Left cardiac atrium (tissue), 4 donors: ENCODE results near the gene YY1AP1. TPM values are rescaled to one million over a fixed set of nuclear protein-coding genes. Genes with fewer than 3 reads are reported as not detected.
"Not testable (repeated sequence)": the region's sequence is repeated elsewhere in the genome, so short reads cannot be mapped to it uniquely, and the experiment has no call there.

Experiments
- ATAC-seq, 2 donors: fragments of 200-7000 bp; cut with Tn5 transposase; one replicate each; pipeline ENCODE4 v1.9.1; 2020; ENCODE audit warnings: mild to moderate bottlenecking in 2 of 2, moderate library complexity in 2 of 2
- DNase-seq: peaks from one replicate; pipeline ENCODE4 v3.0.0-alpha.2; 2020
- intact Hi-C, 2 donors: fragments of 100-400 bp; cut with DNase I; formaldehyde crosslinking; loops; one replicate each; pipeline versions ENCODE4 v1.14.1 to v1.15.1; 2022 to 2023
- long read RNA-seq: library from polyadenylated mRNA; unstranded; transcript quantifications from one replicate; pipeline ENCODE4 v2.0.0, GENCODE V29; 2021
- total RNA-seq, 2 donors: library from RNA; stranded (reverse); fragmentation: NEBNext Ultra II Directional; extraction: Animal tissue kit (Norgen Biotek cat#: 25700); gene quantifications; one replicate each; pipeline ENCODE4 v1.2.1, GENCODE V29; 2021
- donor health status: DM: no; HTN: yes; CAD: no.
- donor health status: DM: no; HTN: yes; CAD: no; lungs with severe emphysema.
- donor health status: DM: yes; HTN: yes; CAD: no.
- donor health status: Dilated cardiomyopathy.

Gene YY1AP1, protein sequence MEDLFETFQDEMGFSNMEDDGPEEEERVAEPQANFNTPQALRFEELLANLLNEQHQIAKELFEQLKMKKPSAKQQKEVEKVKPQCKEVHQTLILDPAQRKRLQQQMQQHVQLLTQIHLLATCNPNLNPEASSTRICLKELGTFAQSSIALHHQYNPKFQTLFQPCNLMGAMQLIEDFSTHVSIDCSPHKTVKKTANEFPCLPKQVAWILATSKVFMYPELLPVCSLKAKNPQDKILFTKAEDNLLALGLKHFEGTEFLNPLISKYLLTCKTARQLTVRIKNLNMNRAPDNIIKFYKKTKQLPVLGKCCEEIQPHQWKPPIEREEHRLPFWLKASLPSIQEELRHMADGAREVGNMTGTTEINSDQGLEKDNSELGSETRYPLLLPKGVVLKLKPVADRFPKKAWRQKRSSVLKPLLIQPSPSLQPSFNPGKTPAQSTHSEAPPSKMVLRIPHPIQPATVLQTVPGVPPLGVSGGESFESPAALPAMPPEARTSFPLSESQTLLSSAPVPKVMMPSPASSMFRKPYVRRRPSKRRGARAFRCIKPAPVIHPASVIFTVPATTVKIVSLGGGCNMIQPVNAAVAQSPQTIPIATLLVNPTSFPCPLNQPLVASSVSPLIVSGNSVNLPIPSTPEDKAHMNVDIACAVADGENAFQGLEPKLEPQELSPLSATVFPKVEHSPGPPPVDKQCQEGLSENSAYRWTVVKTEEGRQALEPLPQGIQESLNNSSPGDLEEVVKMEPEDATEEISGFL
- total RNA-seq, result 10 to 100 TPM; 47.5 to 63.7 TPM
- long read RNA-seq, transcript YY1AP1-212 (11 exons, 2,654 nt), result minor isoform, 9 of 68 reads
- long read RNA-seq, transcript YY1AP1-205 (11 exons, 2,663 nt), result major isoform, 11 of 68 reads
- long read RNA-seq, partial matches to known transcripts, result 33 of 68 reads
- long read RNA-seq, other reads (novel, unspliced or antisense), result 12 of 68 reads

DNA sequence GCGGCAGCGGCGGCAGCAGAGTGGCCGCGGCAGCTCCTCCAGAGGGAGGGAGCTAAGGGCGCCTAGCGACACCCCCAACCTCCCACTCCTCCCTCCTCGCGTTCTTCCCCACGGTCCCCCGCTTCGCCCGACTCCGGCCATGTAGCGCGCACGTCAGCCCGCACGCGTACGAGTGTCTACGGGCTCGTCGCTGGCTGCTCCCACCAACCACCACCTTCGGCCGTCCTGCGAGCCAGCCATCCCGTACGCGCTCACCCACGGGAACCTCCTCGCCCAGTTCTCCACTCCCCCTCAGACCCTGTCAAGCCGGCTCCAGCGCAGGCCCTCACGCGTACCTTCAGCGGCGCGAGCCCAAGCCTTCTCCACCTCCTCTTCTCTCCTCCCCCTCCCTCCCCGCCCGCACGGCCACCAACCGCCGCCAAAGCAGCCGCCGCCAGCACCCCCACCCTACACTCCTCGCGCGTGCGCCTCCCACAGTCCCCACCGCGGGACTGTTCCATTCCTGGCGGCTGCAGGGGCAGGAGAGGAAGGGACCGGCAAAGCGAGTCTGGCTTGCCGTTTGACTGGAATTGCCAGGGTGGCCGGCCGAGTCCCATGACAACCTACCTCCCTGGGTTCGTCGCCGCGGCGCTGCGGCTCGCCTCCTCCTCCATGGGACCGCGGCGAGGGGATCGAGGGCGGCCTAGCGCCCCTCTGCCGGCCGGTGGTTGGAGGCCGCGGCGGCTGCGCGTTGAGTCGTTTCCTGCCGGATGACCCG, at the start of gene YY1AP1:
YY1AP1 (minus strand) TSS at position 451 of the 757 bp plus-strand sequence. CDS start 8,338 bp downstream, outside the sequence.
- DNase-seq, result peak; percentile 93
- intact Hi-C loops, result no loop called here
- ATAC-seq, result peak; percentile 97

DNA sequence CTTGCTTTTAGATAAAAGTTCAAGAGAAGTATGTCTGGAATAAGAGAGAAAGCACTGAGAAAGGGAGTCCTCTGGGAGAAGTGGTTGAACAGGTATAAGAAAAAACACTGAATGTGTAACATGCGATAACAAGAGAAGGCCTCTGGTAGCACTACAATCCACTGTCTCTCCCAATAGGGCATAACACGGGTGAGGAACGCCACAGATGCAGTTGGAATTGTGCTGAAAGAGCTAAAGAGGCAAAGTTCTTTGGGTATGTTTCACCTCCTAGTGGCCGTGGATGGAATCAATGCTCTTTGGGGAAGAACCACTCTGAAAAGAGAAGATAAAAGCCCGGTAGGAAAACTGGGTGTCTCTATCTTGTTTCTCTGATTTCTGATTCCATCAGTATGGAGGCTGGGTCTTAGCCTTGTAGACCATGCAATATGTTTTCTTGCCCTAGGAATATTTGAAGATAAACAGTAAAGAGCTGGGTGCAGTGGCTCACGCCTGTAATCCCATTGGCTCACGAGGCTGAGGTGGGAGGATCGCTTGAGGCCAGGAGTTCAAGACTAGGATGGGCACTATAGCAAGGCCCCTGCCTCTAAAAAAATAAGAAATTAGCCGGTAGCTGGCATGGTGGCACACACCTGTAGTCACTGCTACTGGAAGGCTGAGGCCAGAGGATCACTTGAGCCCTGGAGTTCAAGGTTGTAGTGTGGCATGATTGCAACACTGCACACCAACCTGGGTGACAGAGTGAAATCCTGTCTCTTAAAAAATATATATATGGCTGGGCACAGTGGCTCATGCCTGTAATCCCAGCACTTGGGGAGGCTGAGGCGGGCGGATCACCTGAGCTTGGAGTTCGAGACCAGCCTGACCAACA, 40.7 kb upstream of the YY1AP1 start:
- intact Hi-C loops, result no loop called here
- ATAC-seq (peak; percentile 61 to 63), DNase-seq (peak; percentile 39)

DNA sequence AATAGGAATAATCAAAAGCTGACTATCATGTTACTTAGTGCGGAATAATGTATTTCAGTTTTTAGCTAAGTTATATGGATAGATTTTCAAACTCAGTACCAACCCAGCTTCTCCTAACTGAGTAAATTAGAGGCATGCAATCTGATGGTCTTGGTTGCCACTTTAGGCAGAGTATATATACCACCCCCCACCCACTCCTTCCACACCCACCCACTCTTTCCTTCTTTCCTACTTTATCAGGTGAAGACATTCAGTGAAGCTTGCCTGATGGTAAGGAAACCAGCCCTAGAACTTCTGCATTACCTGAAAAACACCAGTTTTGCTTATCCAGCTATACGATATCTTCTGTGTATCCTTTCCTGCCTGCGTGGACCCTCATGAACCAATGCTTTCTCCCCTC, 36.6 kb upstream of the YY1AP1 start:
- intact Hi-C loops, result no loop called here
- DNase-seq, result no peak
- no peak for ATAC-seq

DNA sequence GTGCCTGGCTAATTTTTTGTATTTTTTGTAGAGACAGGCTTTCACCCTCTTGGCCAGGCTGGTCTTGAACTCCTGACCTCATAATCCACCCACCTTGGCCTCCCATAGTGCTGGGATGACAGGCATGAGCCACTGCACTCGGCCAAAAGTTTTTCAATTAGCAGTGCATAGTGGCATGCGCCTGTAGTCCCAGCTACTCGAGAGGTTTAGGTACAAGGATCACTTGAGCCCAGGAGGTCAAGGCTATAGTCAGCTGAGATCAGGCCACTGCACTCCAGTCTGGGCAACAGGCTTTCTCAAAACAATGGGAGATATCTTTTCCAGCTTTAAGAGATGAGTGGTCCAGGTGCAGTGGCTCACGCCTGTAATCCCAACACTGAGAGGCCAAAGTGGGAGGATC, 31.1 kb upstream of the YY1AP1 start:
- intact Hi-C loops, result no loop called here
- no peak for ATAC-seq
- DNase-seq, result no peak

DNA sequence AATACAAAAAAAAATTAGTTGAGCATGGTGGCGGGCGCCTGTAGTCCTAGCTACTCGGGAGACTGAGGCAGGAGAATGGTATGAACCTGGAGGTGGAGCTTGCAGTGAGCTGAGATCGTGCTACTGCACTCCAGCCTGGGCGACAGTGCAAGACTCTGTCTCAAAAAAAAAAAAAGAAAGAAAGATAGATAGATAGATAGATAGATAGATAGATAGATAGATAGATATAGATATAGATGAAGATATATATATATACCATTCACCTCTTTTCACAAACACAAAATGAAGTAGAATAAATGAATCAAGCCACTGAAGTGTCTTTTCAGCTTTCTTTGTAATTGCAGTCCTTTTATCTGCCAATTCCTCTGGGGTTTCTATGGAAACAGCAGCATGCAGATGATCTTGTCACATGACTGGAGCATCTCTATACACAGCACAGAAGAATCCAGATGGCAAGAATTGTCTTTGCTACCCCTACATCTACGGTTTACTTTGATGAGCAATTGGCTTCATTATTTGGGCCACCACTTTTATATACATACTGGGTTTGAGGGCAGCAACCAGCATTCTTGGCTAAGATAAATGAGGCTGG, 30.0 kb upstream of the YY1AP1 start:
- intact Hi-C loops, result not testable (repeated sequence)

DNA sequence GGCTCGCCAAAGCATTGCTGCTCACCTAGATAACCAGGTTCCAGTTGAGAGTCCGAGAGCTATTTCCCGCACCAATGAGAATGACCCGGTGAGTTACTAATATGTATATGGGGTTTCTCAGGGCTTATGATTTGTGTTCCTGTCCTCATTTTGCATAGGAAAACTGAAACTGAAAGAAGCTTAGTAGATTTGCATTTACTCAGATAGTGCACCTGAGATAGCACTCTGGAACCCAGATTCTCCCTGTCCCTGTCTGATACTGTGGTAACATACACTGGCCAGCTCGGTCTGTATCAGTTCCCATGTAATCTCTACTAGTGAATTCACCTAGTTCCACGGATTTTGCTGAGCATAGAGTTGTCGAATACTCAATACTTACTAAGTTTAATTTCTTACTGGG, 28.5 kb upstream of the YY1AP1 start:
- intact Hi-C loops, result no loop called here
- DNase-seq, result no peak
- ATAC-seq, result no peak

More for the DNA sequence above, 30.0 kb upstream of the YY1AP1 start:
- DNase-seq, ATAC-seq: not testable (repeated sequence)

DNA sequence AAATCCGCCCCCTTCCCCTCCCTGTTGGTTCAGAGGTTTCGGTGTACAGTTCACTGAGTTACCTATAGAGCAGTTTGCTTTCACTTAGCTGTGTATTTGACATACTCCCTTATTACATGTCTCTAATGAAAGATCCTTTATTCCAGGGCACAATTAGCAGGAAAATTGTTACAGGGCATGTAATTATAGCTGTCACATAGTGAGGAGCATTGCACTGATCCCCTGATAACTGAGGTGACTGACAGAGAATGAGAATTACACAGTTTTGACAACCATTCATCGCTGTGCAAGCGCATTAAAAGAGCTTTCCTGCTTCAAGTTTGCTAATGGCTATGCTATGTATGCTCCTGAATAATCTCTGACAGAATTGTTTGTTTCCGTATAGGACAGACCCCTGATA, 27.2 kb upstream of the YY1AP1 start:
- ATAC-seq (no peak), DNase-seq (no peak)
- intact Hi-C loops, result no loop called here

DNA sequence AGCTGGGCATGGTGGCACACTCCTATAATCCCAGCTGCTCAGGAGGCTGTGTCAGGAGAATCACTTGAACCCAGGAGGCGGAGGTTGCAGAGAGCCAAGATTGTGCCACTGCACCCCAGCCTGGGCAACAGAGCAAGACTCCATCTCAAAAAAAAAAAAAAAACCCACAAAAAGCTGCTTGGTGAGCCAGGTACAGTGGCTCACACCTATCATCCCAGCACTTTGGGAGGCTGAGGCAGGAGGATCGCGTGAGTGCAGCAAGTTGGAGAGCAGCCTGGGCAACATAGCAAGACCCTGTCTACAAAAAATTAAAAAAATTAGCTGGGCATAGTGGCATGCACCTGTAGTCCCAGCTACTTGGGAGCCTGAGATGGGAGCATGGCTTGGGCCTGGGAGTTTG, 26.5 kb upstream of the YY1AP1 start:
- DNase-seq, ATAC-seq, intact Hi-C loops: not testable (repeated sequence)

DNA sequence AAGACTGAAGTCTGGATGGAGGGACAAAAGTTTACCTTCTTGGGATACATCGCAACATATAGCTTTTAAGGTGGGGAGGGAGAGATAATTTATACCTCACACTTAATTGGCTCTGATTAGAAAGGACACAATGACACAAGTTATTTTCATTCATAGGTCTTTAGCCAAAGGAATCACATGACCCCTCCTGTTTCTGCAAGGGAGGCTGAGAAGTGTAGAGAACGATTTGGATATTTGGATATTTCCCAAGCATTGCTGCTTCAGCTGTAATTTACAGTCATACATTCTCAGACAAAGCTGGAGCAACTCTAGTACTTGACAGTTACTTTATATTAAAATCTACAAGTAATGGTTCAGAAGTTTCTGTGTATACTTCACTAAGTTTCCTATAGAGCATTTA, 24.5 kb upstream of the YY1AP1 start:
- intact Hi-C loops, result no loop called here
- DNase-seq, result no peak
- no peak for ATAC-seq

DNA sequence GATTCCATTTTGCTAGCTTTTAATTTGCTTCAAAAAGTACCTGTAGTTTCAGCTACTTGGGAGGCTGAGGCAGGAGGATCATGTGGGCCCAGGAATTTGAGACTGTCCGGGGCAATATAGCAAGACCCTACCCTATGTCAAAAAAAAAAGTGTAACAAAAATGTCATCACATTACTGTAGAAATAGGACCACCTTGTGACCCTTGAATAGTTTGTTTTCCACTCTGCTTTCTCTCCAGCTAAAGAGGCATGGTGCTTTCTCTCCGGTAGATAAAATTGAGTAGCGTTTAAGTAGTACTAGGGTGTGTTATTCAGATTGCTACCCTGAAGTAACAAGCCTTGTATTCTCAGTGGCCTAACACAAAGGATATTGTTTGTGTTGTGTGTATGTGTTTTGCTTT, 24.1 kb upstream of the YY1AP1 start:
- intact Hi-C loops, DNase-seq: not testable (repeated sequence)
- peak in 1 of 2 donors; percentile 30 for ATAC-seq

DNA sequence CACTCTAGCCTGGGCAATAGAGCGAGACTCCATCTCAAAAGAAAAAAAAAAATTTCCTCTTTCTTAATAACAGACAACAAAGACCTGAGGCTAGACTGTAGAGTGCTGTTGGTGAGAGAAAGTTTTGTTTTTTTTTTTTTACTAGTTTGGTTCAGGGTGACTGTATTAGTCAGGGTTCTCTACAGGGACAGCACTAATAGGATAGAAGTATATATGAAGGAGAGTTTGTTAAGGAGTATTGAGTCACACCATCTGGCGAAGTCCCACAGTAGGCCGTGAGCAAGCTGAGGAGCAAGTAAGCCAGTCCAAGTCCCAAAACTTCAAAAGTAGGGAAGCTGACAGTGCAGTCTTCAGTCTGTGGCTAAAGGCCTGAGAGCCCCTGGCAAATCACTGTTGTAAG, 22.9 kb upstream of the YY1AP1 start:
- intact Hi-C loops, ATAC-seq, DNase-seq: not testable (repeated sequence)

DNA sequence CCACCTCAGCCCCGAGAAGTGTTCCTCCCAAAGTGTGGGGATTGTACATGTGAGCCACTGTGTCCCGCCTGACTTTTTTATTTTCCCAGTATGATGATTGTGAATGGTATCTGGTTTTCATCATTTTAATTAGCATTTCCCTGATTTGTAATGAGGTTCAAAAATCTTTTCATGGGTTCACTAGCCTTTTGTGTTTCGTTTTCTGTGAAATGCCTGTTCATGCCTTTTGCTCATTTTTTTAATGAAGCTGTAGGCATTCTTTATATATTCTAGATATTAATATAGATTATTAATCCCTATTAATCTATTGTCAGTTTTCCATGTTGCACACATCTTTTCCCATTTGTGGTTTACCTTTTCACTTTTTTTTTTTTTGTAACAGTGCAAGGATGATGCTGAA, 20.8 kb upstream of the YY1AP1 start:
- DNase-seq (no peak), ATAC-seq (no peak)
- intact Hi-C loops, result no loop called here

DNA sequence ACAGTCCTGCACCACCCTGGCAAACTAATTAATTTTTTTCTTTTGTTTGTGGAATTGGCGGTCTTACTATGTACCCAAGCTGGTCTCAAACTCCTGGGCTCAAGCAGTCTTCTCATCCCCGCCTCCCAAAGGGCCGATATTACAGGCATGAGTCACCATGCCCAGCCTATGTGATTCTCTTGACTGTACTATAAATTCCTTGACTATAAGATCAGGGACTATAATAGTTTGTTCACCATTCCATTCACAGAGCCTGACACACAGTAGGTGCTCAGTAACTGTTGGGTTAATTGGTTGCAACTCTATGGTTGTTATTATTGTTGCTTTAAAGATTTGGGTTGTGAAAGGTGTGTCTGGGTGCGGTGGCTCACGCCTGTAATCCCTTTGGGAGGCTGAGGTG, 17.6 kb upstream of the YY1AP1 start:
- DNase-seq (no peak), ATAC-seq (peak in 1 of 2 donors; percentile 24)
- intact Hi-C loops, result no loop called here

DNA sequence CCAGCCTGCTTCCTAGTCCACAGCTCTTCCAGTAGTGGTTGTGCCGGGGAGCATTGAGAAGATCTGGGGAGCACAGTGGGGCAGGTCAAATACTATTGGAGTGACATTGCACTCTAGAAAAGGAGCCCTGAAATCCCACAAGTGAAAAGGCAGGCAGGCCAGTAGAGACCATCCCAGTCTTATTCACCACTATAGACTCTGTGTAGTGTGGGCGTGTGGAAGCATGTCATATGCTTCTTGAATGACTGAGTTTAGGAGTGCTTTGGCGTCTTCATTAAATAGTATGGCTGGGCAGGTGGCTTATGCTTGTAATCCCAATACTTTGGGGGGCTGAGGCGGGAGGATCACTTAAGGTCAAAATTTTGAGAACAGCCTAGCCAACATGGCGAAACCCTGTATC, 15.8 kb upstream of the YY1AP1 start:
- intact Hi-C loops, DNase-seq, ATAC-seq: not testable (repeated sequence)

DNA sequence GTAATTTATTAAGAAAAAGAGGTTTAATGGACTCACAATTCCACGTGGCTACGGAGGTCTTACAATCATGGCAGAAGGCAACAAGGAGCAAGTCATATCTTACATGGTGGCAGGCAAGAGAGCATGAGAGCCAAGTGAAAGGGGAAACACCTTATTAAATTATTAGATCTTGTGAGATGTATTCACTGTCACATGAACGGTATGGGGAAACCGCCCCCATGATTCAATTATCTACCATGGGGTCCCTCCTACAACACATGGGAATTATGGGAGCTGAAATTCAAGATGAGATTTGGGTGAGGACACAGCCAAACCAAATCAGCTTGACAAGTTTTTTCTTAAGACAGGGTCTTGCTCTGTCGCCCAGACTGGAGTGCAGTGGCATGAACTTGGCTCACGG, 14.6 kb upstream of the YY1AP1 start:
- ATAC-seq, result no peak
- intact Hi-C loops, result no loop called here
- no peak for DNase-seq

DNA sequence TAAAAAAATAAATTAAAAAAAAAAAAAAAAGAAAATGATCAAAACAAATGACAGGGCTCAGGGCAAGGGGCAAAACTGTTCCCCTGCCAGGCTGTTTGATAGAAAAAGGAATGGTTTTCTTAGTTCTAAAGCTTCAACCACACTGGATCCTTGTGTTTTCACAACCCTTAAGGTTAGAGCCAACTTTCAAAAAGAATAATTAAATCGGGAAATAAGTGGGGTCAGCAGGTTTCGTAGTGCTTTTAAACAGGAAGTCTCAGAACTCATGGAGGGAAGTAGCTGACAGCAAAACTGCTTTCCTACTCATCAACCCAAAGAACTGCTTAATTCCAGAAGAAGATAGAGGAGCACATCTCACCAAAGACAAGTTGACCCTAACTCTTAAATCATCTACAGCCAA, 13.1 kb upstream of the YY1AP1 start:
- ATAC-seq, result not testable (repeated sequence)

DNA sequence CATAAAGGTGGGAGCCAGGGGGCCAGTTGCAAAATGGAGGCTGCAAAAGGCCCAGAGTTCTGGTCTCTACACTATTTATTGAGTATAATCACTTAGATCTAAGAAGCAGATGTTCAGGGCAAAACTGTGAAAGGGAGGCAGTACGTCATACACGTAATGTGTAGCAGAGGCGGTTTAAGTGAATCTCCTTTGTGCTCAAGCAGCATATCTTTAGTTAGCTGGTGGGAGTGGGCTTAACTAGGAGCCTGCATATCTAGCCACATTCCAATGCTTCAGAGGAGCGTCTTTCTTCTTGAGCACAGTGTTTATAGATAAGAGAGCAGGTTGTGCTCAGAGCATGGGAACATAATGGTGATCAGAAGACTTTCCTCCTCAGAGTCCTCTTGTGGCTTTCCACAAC, 10.5 kb upstream of the YY1AP1 start:
- intact Hi-C loops, ATAC-seq, DNase-seq: not testable (repeated sequence)

More for the DNA sequence above, 13.1 kb upstream of the YY1AP1 start:
- DNase-seq, intact Hi-C loops: not testable (repeated sequence)
